Gastroesophageal sphincter (tissue), 3 donors: ENCODE measurements around the gene FLNA.

Experiments
- CTCF ChIP-seq, 4 experiments: fragments of 200-600 bp in 2 of 4; fragments of 450-650 bp in 2 of 4; sonication (generic) in 1 of 4; IDR thresholded peaks; one replicate each; pipeline ENCODE4 v1.5.1; 2017 to 2019; ENCODE audit warnings: antibody characterized with exemption in 4 of 4, mild to moderate bottlenecking in 2 of 4, moderate library complexity in 2 of 4
- EP300 ChIP-seq: sonication (generic); formaldehyde crosslinking; IDR thresholded peaks from one replicate; pipeline ENCODE4 v1.6.1; 2017; ENCODE audit warnings: antibody characterized with exemption, mild to moderate bottlenecking
- POLR2A ChIP-seq, 2 donors: fragments of 450-650 bp; IDR thresholded peaks; one replicate each; pipeline ENCODE4 v1.6.1; 2017; ENCODE audit warnings: antibody characterized with exemption in 2 of 2, mild to moderate bottlenecking in 2 of 2, moderate library complexity in 1 of 2
- POLR2AphosphoS5 ChIP-seq: sonication (generic); formaldehyde crosslinking; IDR thresholded peaks from one replicate; pipeline ENCODE4 v1.6.1; 2017; ENCODE audit warnings: antibody characterized with exemption

DNA sequence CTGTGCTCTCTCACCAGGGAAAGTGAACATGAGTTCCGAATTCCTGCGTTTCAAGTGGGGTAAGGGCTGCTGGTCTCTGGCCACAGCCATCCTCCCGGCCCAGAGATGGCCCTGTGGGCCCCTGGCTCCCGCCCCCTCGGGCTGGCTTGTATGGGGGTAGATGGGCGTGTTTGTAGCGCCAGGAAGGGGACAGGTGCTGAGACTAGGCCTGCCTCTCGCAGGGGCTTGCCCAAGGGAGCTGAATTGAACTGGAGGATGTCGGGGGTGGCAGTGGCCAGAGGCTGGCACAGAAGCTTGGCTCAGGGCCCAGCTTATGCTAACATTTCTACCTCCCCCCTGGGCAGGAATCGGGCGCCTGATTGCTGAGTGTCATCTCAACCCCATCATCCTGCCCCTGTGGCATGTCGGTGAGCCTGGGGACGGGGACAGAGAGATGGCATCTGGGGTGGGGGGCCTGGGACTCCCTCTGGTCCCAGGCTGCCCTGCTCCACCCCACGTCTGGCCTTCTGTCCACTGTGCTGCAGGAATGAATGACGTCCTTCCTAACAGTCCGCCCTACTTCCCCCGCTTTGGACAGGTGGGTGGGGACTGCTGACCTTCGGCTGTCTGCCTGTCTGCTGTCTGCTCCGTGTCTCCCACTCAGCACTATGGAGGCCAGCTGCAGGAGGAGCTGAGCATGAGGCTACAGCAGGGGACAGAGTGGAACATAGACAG is 45.4 kb upstream of the FLNA start:
- TF ChIP-seq CTCF (IDR thresholded peaks at IDR 0.05) = no peak
- TF ChIP-seq EP300 = no peak
- TF ChIP-seq POLR2A (IDR thresholded peaks at IDR 0.05) = no peak
- no peak for TF ChIP-seq POLR2AphosphoS5
